ENCODE results near the gene S100B. TPM values are rescaled to one million over a fixed set of nuclear protein-coding genes. Genes with fewer than 3 reads are reported as not detected.

Gene S100B
- total and polyA plus RNA-seq, 2 of the 13 experiments (the other 11 are each of a cell fraction or from before 2014, with no cell fraction given), result not detected

- H4K20me1 ChIP-seq (ENCODE audit: insufficient read depth, low read length), result no peaks in the 10 kb centered on the region
- H3K36me3 ChIP-seq (replicated peaks in 1 of 2; ENCODE audit: control insufficient read depth in 1 of 2, insufficient read depth in 2 of 2, low read length in 2 of 2), result peaks cover 4 to 20% of the 10 kb centered on the region in 2 experiments; a peak in 4 of 5 replicates
- intact Hi-C loops (cut with micrococcal nuclease; ENCODE audit: unreplicated experiment) (no loop called here), in situ Hi-C loops (cut with HindIII; ENCODE audit: extremely low pct_ligation_motif_present, low pct_unique_long_range_greater_than_20kb) (no loop called here)
- ChIA-PET CTCF (ENCODE audit: low intra/inter-chr PET ratio, low total read pairs) (no interaction called here), POLR2A (no interaction called here)
- H3K27me3 ChIP-seq (ENCODE audit: control insufficient read depth in 1 of 2, insufficient read depth in 2 of 2, low read length in 2 of 2), result no peaks in the 10 kb centered on the region
- BruUV-seq (replicated peaks), result no TSS peak
- H3K27ac ChIP-seq (ENCODE audit: extremely low read length, insufficient read depth, low read length), result no peak overlapping the region
- ATAC-seq (no peak), DNase-seq (ENCODE audit: low spot score) (no peak), FAIRE-seq (no peak)
- H3K4me3 ChIP-seq (replicated peaks in 1 of 3; ENCODE audit: insufficient read depth in 1 of 3, low read depth in 2 of 3, low read length in 3 of 3), result no peak overlapping the region
- WGBS (ENCODE audit: low lambda C conversion rate), result 99% methylated on average over 12 of the region's 13 CpGs
- H3K4me2 ChIP-seq (ENCODE audit: low read depth, low read length), result no peak overlapping the region
- no peaks in the 10 kb centered on the region for H3K79me2 ChIP-seq (ENCODE audit: insufficient read depth, low read length)
- H3K9ac ChIP-seq (ENCODE audit: insufficient read depth, low read depth, low read length), result no peak overlapping the region
- TF ChIP-seq ZBTB40 (IDR thresholded peaks at IDR 0.05) (no peak), ZBTB40 (CRISPR knock-in tag; IDR thresholded peaks at IDR 0.05) (no peak), EP300 (IDR thresholded peaks at IDR 0.05; ENCODE audit: low read depth in 2 of 2, low read length in 2 of 2) (no peak), EP300 (CRISPR knock-in tag; IDR thresholded peaks at IDR 0.05; ENCODE audit: borderline replicate concordance) (no peak), CBX5 (CRISPR knock-in tag; IDR thresholded peaks at IDR 0.05; ENCODE audit: borderline replicate concordance) (no peak), PHF20 (CRISPR knock-in tag; IDR thresholded peaks at IDR 0.05) (no peak), PHF5A (CRISPR knock-in tag; IDR thresholded peaks at IDR 0.05; ENCODE audit: low read depth, unreplicated experiment) (no peak), TMF1 (CRISPR knock-in tag; IDR thresholded peaks at IDR 0.05; ENCODE audit: low read depth) (no peak), ZNF180 (CRISPR knock-in tag; IDR thresholded peaks at IDR 0.05; ENCODE audit: borderline replicate concordance, low read depth) (no peak), MYNN (CRISPR knock-in tag; IDR thresholded peaks at IDR 0.05; ENCODE audit: low read depth) (no peak), KMT2B (CRISPR knock-in tag; IDR thresholded peaks at IDR 0.05) (no peak), NCOA1 (CRISPR knock-in tag; IDR thresholded peaks at IDR 0.05) (no peak)
- no peaks in the 10 kb centered on the region for H3K9me3 ChIP-seq (ENCODE audit: low read length)
- no peak overlapping the region for H2AFZ ChIP-seq (ENCODE audit: low read length)
- peaks cover 1% of the 10 kb centered on the region; the same call in 1 of the 2 replicates for H3K4me1 ChIP-seq (ENCODE audit: insufficient read depth, low read length)
Measured at GRCh38 chr21:46553993-46554392, 50.9 kb downstream of the S100B start.

Data from HepG2 (cell line).